Endothelial cell (in vitro differentiated cells): ENCODE results near the gene LRRC32. TPM values are rescaled to one million over a fixed set of nuclear protein-coding genes. Genes with fewer than 3 reads are reported as not detected.

ENCODE experiments used
- DNase-seq: peaks from one replicate; pipeline ENCODE4 v3.0.0; 2021; ENCODE audit warnings: low spot score
- H3K27ac Mint-ChIP-seq: one replicate; pipeline ENCODE4 v1.8.0; 2021; ENCODE audit warnings: mixed read lengths, inconsistent platforms; ENCODE audit not compliant: unreplicated experiment
- H3K27me3 Mint-ChIP-seq: one replicate; pipeline ENCODE4 v1.8.0; 2021; ENCODE audit warnings: mild to moderate bottlenecking, moderate library complexity, mixed read lengths, inconsistent platforms; ENCODE audit not compliant: unreplicated experiment
- H3K36me3 Mint-ChIP-seq: one replicate; pipeline ENCODE4 v1.8.0; 2021; ENCODE audit warnings: mild to moderate bottlenecking, low read depth, mixed read lengths, inconsistent platforms; ENCODE audit not compliant: unreplicated experiment
- H3K4me1 Mint-ChIP-seq: one replicate; pipeline ENCODE4 v1.8.0; 2021; ENCODE audit warnings: mild to moderate bottlenecking, mixed read lengths, inconsistent platforms; ENCODE audit not compliant: unreplicated experiment
- H3K4me3 Mint-ChIP-seq: one replicate; pipeline ENCODE4 v1.8.0; 2021; ENCODE audit warnings: mild to moderate bottlenecking, mixed read lengths, inconsistent platforms; ENCODE audit not compliant: unreplicated experiment
- H3K9me3 Mint-ChIP-seq: one replicate; pipeline ENCODE4 v1.8.0; 2021; ENCODE audit warnings: mixed read lengths, inconsistent platforms; ENCODE audit not compliant: unreplicated experiment
- CTCF ChIP-seq: fragments of 200-600 bp; sonication (generic); IDR thresholded peaks from one replicate; pipeline ENCODE4 v1.5.0; 2021; ENCODE audit warnings: antibody characterized with exemption; ENCODE audit not compliant: unreplicated experiment
- total RNA-seq: library from RNA; stranded (reverse); fragmentation: NEBNext Ultra II Directional; extraction: Animal tissue kit (Norgen Biotek cat#: 25700); gene quantifications from one replicate; pipeline ENCODE4 v1.2.1, GENCODE V29; 2021; ENCODE audit not compliant: unreplicated experiment

LRRC32 gene
- total RNA-seq, 1 donor from 2014 or later = 22.0 TPM

GRCh38 chr11:76700177-76701100 is 29.9 kb upstream of the LRRC32 start:
- no peak overlapping the region for H3K4me3 Mint-ChIP-seq
- no peak for TF ChIP-seq CTCF
- no peak overlapping the region for H3K27ac Mint-ChIP-seq
- H3K9me3 Mint-ChIP-seq = no peaks in the 10 kb centered on the region
- DNase-seq = no peak
- H3K36me3 Mint-ChIP-seq = peaks cover 3% of the 10 kb centered on the region
- H3K27me3 Mint-ChIP-seq = peaks cover 11% of the 10 kb centered on the region
- peaks cover 13% of the 10 kb centered on the region for H3K4me1 Mint-ChIP-seq

DNA sequence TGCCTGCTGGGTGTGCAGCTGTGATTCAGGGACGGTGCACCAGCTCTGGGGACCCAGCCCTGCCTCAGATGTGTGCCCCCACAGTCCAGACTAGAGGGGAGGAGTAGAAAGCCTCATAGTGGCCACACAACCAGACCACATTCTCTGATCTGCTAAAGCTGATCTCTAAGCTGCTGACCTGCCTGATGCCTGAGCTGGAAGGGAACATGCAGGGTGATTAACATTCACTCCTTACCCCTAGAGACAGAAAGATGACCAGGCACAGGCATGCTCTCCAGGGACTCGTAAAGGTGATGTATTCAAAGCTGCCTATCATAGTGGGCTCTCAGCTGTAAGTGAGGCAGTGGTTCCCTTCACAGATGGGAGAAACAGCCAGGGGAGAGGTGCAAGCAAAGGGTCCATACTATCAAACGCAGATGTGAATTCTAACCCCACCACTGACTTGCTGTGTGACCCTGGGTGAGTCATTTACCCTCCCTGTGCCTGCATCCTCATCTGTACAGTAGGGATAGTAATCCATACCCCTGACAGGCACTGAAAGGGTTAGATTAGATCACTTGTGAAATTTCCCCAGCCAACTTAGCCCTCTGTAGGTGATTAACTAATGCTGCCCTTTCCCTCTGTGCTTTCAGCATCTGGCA is 29.0 kb upstream of the LRRC32 start:
- Mint-ChIP-seq H3K27me3 (peaks cover 10% of the 10 kb centered on the region), H3K27ac (no peak overlapping the region)
- TF ChIP-seq CTCF = no peak

DNA sequence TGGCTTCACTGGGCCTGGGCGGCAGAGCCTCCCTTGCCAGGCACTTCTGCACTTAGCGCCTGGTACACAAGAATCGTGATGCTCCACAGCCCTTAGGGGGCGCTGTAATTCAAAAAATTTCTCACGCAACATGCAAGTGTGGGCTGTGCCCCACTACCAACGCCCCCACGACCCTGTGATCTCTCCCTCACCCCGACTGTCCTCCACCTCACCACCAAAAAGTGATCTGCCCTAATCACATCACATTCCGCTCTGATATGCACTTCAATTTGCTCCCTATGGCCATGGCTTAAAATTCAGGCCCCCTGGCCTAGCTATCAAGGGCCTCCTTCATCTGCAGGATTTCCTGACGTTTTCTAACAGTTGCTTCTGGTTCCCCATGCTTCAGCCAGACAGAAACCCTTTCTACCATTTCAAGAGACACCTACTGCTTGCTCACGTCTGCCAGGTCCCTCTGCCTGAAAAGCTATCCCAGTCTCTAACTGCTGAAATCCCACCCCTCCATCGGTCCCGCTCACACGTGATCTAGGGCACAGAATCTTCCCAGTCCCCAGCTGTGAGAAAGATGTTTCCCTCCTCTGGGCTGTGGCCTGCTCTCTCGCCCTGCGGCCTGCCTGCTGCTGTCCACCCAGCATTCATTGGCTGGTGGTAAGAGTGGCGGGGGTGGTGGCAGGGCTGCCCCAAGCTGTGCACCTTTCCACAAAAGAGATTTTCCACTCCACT is 27.9 kb upstream of the LRRC32 start:
- DNase-seq = peak; percentile 35
- TF ChIP-seq CTCF = peak; percentile 70
- H3K36me3 Mint-ChIP-seq = peaks cover 3% of the 10 kb centered on the region

More for the DNA sequence above, 29.0 kb upstream of the LRRC32 start:
- DNase-seq = no peak
- Mint-ChIP-seq H3K4me3 (no peak overlapping the region), H3K4me1 (peaks cover 14% of the 10 kb centered on the region), H3K36me3 (peaks cover 3% of the 10 kb centered on the region), H3K9me3 (no peaks in the 10 kb centered on the region)

DNA sequence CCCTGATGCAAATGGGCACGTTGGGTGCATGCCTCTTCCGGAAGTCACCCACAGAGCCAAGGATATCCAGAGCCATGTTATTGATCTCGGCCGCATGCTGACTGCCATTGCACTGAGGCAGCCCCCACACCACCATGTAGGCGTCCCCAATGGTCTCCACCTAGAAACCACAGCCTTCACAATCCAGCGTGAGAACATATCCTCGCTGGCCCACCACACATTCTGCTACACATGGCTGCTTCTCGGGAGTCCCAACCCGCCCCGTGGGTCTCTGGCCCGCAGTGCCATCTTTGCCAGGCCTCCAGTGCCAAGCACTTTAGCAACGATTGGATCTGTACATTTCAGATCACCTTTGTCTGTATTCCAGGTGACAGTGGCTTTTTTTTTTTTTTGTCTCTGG is 26.2 kb upstream of the LRRC32 start:
- no peak for TF ChIP-seq CTCF
- DNase-seq = no peak
- Mint-ChIP-seq H3K36me3 (no peaks in the 10 kb centered on the region), H3K9me3 (no peaks in the 10 kb centered on the region), H3K27ac (no peak overlapping the region), H3K4me1 (peaks cover 19% of the 10 kb centered on the region), H3K4me3 (no peak overlapping the region), H3K27me3 (peaks cover 9% of the 10 kb centered on the region)

More for the DNA sequence above, 27.9 kb upstream of the LRRC32 start:
- Mint-ChIP-seq H3K4me3 (peak overlapping the region; percentile 42), H3K27ac (no peak overlapping the region), H3K9me3 (no peaks in the 10 kb centered on the region), H3K27me3 (peaks cover 10% of the 10 kb centered on the region), H3K4me1 (peaks cover 16% of the 10 kb centered on the region)
